GM10266 (cell line): Measurements from ENCODE around the gene RYR1.
A peak's percentile ranks its signal among the peaks of the same experiment; 100 is the strongest.
"Not testable (repeated sequence)": the region's sequence is repeated elsewhere in the genome, so short reads cannot be mapped to it uniquely, and the experiment has no call there.

Source experiments
- DNase-seq: peaks from one replicate; pipeline ENCODE4 v3.0.0; 2012; ENCODE audit errors: extremely low spot score
- TF ChIP-seq, protein P1 (sequence below): IDR thresholded peaks from 2 replicates; pipeline ENCODE4 v1.5.1; 2012; ENCODE audit warnings: mild to moderate bottlenecking, low read depth; ENCODE audit not compliant: control insufficient read depth, insufficient read depth; ENCODE audit errors: missing control alignments

RYR1 gene

GRCh38 chr19:38571682-38572081 is 138.2 kb downstream of the RYR1 start:
- no peak for DNase-seq
- TF ChIP-seq, protein P1, sequence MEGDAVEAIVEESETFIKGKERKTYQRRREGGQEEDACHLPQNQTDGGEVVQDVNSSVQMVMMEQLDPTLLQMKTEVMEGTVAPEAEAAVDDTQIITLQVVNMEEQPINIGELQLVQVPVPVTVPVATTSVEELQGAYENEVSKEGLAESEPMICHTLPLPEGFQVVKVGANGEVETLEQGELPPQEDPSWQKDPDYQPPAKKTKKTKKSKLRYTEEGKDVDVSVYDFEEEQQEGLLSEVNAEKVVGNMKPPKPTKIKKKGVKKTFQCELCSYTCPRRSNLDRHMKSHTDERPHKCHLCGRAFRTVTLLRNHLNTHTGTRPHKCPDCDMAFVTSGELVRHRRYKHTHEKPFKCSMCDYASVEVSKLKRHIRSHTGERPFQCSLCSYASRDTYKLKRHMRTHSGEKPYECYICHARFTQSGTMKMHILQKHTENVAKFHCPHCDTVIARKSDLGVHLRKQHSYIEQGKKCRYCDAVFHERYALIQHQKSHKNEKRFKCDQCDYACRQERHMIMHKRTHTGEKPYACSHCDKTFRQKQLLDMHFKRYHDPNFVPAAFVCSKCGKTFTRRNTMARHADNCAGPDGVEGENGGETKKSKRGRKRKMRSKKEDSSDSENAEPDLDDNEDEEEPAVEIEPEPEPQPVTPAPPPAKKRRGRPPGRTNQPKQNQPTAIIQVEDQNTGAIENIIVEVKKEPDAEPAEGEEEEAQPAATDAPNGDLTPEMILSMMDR, result no peak

DNA sequence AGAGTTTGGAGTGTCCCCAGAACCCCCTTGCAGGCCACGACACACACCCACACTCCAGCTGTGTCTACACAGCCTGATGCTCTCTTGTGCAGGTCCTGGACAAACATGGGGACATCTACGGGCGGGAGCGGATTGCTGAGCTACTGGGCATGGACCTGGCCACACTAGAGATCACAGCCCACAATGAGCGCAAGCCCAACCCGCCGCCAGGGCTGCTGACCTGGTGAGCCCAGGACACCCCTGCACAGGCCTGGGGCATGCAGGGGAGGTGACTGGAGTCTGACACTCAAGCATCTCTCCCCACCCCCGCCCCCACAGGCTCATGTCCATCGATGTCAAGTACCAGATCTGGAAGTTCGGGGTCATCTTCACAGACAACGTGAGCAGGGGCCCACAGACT is 144.3 kb downstream of the RYR1 start:
- TF ChIP-seq, protein P1, result no peak
- no peak for DNase-seq

DNA sequence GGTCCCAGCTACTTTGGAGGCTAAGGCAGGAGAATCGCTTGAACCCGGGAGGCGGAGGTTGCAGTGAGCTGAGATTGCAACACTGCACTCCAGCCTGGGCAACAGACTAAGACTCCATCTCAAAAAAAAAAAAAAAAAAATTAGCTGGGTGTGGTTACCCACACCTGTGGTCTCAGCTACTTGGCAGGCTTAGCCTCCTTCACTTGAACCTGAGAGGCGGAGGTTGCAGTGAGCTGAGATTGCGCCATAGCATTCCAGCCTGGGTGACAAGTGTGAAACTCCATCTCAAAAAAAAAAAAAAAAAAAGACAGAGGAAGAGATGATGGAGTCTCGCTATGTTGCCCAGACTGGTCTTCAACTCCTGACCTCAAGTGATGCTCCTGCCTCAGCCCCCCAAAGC is 145.8 kb downstream of the RYR1 start:
- not testable (repeated sequence) for DNase-seq

- TF ChIP-seq, protein P1, result no peak
- DNase-seq, result no peak
Observed at GRCh38 chr19:38580080-38580479, 146.6 kb downstream of the RYR1 start.

GRCh38 chr19:38583219-38583984 is 149.9 kb downstream of the RYR1 start:
- peak; percentile 71 for DNase-seq
- TF ChIP-seq, protein P1, result no peak

- TF ChIP-seq, protein P1, result no peak
- no peak for DNase-seq
Observed at GRCh38 chr19:38583985-38584305, 150.5 kb downstream of the RYR1 start.

DNA sequence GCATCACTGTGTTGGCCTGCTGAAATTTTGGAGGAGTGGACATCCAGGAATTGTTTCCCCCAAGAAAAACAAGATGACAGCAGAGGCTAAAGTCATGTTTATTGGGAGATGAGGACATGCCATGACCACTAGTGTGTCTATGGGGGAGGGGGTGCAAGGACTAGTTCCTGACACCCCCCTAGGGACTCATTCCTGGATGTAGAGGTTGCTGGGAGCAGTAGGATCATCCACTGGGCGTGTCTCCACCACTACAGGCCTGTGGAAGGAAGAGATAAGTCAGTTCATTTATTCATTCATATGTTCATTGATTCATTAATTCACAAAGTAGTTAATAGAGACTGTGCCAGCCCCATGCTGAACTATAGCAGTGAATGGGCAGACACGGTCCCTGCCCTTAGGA is 154.1 kb downstream of the RYR1 start:
- DNase-seq, result no peak
- TF ChIP-seq, protein P1, result no peak

DNA sequence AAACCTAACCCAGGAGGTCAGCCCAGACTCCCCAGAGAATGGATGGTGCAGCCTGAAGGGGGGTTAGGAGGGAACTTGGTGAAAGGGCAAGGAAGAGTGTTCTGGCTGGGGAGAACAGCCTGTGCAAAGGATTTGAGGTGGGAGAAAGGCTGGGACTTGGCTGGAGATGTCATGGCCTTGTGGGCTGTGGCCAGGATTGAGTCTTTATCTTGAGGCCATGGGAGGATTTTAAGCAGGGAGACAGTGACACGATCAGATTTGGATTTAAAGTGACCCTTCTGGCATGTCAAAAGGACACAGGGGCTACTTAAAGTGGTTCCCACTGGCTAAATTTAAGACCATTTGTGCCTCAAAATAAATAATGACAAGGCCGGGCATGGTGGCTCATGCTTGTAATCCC is 154.6 kb downstream of the RYR1 start:
- TF ChIP-seq, protein P1, result no peak
- no peak for DNase-seq
